HG02885 (cell line): ENCODE results near the gene FAM13C.

Experiments used
- ATAC-seq: cut with Tn5 transposase; IDR thresholded peaks from one replicate; pipeline ENCODE4 v1.9.1; 2021; ENCODE audit warnings: mild to moderate bottlenecking; ENCODE audit not compliant: unreplicated experiment, poor library complexity

The FAM13C gene

DNA sequence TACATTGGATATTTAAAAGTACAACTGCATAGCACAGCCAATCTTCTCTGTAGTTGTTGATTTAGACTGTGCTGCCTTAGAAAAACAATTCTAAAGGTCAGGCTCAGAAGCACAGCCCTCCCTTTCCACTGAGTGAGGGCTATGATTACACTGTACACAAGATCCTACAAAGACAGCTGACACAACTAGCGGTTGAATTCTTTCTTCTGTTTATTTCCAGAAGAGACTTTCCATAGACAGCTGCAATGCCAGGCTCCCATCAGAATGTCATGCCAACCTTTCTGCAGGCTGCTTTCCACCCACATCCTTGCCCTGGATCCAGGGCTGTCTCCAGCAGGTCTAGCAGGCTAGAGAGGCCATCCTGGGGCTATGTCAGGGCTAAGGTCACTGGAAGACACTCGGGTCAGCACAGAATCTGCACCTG lies 39.3 kb downstream of the FAM13C start:
- ATAC-seq, result no peak

DNA sequence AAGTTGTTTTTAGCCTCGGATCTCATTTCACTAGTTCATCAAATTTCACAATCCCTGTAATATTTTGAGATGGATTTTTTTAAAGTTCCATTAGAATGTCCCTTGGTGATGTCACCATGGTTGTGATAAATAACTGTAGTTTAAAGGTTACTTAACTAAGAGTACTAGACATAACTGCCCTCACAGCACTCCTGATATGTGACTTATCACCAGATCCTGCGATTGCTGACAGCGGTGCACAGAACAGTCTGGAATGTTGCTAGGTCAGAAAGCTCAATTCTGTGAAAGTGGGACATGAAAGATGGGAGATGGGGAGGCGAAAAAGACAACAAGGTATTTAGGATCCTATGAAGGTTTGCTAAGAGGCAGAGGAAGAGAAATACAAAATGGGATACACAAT lies 40.2 kb downstream of the FAM13C start:
- ATAC-seq, result no peak

DNA sequence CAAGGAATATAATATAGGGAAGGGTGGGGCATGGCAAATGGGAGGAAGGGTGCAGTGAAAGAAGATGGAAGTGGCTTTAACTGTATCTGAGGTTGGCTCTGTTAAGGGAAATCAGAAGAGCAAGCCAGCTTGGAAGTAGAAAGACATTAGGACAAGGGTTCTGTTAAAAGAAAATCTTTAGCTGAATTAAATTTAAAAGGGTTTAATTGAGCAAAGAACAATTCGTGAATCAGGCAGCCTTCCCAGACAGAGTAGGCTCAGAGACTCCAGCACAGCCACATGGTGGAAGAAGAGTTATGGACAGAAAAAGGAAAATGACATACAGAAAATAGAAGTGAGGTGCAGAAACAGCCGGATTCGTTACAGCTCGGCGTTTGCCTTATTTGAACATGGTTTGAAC lies 42.0 kb downstream of the FAM13C start:
- ATAC-seq, result no peak

DNA sequence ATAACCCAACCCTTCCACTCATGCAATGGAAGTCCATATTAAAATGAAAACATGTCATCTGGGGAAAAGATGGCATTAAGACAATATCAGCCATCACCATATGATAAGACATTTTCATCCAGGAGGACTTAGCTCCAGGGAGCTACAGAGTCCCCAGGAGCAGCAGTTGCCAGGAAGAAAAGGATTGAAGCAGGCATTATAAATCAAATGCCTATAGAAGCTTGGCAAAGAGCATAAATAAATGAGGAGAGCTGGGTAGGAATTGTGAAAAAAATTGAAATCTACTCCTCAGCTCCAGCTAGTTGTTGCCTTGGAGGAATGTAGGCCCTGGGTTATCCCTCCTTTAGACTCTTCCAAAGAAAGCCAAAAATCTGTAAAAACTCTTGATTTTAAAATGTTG lies 42.5 kb downstream of the FAM13C start:
- ATAC-seq, result no peak

DNA sequence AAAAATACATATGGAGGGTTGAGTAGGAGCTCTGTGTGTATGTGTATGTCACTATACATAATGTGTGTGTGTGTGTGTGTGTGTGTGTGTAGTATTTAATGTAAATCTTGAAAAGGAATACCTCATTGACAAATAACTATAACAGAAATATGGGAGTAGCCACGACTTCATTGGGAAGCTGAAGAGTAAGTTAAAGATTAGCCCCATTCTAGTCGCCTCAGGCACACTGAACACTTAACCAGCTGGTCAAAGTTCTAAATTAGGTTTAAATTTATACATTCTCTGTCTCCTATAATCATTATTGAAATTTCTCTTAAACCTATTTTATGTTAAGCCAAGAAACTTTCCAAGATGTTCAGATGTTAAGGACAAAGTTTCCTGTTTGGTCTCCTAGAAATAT lies 45.3 kb downstream of the FAM13C start:
- ATAC-seq, result no peak

DNA sequence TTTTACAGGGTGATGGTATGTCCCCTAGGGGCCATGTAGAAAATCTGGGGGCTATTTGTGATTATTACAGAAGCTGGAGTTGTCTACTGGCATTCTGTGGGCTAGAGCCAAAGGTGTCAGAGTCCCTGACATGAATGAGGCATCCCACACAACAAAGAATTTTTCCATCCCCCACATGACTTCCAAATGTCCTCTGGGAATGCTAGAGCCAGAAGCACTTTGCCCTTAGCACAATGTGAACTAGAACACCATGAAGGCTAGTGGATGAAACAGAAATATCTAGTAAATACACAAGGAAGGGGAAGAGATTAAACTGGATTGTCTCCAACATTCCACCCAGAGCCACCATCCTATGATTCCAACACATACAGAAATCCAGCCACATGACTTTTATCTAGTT lies 46.9 kb downstream of the FAM13C start:
- no peak for ATAC-seq

DNA sequence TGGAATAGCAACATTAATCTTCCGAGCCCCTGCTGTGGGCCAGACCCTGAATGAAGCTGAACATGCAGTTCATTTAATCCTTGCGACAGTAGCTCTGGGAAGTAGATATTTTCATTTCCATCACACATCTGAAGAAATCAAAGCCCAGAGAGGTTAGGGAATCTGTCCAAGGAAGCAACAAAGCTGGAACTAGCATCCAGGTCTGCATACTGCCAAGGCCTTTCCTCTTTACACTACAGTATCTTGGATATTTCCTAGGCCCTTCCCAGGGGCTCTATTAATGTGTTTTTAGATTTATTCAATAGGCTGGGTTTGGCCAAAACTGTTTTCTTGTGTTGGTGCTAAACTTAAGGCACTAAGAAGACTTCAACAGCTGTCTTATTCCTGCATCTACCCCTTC lies 48.1 kb downstream of the FAM13C start:
- ATAC-seq, result no peak

DNA sequence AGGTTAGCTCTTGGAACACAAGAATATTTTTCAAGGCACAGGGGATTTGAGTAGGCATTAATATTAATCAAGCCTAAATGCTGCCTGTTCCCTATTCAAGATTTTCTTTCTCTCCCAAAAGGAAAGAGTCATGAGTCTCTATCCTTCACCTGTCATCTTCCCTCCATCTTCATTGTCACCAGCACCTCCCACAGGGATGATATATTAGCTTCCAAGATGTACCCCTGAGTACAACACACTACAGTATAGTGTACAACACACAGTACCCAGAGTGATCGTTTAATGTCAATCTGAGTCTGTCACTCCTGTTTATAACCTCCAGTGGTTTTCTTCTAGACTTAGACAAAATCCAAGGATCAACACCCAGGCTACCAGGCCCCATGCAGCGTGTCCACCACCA lies 50.1 kb downstream of the FAM13C start:
- no peak for ATAC-seq

DNA sequence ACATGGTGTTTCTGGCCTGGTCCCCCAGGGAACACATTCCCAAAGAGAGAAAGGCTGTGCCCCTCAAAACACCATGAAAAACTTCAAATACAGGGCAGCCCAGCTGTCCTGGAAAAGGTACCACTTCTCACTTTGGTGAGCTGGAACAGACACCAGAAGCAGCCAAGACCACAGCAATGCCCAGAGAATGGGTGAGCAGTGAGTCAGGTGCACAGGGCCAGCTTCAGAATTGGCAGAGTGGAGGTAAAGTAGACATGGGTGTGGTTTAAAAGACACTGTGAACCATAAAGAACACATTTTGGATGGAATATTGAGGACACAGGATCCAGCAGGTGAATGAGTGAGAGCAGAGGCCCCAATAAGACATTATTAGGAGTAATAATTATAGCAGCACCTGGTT lies 51.3 kb downstream of the FAM13C start:
- ATAC-seq, result no peak

DNA sequence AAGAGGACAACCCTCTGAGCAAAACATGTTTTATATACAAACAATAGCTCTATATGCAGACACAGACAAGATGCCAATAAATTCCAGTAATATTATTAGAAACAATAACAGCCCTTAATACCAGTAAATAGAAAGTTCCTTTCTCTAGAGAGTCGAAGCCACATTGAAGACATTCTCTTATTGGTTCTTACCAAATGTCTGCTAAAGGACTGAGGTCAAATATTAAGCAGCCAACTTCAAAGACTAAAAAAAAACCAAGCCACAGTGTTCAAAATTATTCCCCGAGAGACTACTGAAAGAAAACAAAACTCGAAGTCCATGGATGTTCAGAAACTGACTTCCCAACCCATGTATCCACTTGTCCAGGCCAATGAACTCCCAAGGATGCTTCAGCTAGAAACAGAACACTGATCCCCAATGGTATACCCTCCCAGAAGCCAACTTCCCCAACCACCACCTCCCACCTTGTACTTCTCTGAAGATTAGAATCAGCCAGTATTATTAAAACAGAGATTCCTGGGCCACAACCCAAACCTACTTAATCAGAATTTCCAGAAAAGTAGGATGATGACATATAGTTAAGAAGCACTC lies 51.9 kb downstream of the FAM13C start:
- ATAC-seq, result no peak

DNA sequence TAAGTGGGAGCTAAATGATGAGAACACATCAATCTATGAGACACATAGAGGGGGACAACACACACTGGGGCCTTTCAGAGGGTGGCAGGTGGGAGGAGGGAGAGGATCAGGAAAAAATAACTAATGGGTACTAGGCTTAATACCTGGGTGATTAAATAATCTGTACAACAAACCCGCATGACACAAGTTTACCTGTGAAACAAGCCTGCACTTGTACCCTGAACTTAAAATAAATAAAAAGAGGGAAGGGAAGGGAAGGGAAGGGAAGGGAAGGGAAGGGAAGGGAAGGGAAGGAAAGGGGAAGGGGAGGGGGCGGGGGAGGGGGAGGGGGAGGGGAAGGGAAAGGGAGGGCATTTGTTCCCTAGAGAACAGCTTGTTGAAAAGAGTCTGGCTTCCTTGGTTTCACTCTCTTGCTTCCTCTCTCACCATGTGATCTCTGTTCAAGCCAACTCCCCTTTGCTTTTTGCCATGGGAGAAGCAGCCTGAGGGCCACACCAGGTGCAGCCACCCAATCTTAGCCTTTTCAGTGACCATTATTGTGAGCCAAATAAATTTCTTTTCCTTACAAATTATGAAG lies 57.7 kb downstream of the FAM13C start:
- ATAC-seq, result no peak

DNA sequence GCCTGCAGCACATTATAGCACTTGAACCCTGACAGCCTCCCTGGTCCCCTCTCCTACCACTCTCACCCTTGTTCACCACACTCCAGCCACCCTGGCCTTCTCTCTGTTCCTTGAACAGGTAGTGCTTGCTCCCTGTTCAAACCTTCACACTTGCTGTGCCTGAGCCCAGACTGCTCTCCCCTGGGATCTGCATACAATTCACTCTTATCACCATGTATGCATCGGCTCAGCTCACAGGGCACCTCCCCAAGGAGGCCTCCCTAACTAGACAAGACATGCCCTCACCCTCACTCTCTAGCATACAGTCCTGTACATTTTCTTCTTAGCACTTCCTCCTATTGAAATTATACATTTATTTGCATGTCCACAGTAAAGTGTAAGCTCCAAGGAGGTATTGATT lies 59.3 kb downstream of the FAM13C start:
- ATAC-seq, result no peak

DNA sequence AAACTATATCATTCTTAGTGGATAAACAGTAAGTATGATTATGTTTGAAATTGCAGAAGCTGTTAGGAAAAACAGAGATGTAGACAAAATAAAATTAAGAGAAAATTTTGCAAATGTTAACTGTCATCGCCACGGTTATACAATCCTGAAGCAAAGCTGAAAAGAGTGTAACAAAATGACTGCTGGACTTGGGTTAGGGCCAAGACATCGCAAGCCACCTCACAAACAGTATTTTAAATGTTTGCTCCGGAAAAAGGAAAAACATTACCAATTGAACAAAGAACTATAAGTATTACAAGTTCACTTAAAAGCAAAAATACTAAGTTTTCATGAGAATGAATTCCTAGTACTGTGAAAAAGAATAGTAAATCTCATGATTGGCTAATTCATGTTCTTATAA lies 60.0 kb downstream of the FAM13C start:
- ATAC-seq, result no peak

DNA sequence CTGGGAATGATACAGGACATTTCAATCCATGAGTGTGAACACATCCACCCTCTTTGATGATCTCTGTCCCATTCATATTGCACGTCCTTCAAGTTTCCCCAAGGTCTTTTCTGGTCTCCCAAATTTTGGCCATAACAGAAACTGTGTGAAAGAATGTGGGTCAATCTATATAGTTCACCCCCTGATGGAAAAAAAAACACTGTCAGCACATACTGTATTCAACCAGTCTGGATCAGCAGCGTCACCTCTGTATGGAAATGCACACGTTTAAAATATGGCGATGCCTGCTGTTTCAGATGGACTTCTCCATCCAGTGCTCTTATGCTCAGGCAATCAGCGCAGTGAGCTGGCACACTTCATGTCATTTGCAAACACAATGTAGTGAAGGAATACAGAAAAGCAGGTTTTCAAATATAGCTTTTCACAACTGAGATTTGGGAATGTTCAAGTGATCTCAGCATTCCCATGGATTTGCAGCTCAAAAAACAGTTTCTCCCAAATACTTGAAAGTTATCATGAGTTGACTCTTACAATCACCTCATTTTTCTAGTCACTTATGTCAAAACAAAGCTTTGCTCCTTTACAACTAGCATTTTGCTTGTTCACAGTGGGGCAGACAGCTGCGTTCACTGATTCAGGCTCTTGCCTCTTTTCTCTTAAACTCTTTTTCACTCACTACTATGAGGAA lies 61.1 kb downstream of the FAM13C start:
- ATAC-seq, result no peak

DNA sequence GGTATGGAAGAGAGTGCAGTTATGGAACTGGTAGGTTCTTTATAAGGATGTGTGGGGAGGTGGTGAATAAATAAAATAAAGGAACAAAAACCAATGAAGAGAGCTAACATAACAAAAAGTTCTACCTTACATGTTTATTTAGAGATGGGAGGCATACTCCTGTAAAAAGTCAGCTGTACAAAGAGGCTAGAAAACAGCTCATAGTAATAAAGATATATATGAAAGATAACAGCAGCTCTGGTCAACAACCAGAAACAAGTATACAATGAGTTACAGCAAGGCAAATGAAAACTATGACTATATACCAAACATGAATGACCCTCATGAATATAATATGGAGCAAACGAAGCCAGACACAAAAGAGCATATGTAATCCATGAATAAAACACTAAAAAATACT lies 62.0 kb downstream of the FAM13C start:
- ATAC-seq, result no peak

DNA sequence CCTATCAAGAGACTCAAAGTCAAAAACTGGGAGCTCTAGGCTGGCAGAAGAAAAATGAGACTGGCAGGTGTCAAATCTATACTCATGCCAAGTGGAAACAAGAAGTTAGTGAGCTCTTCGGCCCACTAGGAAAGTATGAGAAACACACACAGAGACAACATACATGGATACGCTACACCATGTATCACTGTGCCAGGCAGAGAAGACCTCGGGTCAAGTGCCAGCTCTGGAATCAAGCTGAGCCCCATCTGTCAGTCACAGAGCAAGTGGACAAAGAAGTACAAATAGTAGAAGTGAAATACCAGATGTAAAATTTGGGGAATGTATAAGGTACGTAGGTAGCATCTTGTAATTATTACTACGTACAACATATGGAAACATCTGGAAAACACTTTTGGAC lies 62.4 kb downstream of the FAM13C start:
- no peak for ATAC-seq

DNA sequence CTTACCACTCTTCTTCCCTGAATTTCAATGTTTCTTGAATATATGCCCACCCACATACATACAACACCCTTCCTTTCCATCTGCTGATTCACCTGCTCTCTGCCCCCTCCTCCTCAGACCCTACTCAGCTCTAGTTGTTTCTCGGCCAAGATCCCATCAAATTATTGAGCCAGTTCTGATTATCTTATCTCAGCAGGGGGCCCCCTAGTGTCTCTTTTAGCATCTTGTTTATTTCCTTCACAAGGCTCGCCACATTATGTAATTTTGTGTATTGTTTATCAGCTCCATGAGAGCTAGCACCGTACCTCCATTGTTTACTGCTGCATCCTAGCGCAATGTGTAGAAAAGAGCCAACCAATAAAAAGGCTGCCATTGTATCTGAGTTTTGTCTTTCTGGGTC lies 71.9 kb downstream of the FAM13C start:
- ATAC-seq, result no peak

DNA sequence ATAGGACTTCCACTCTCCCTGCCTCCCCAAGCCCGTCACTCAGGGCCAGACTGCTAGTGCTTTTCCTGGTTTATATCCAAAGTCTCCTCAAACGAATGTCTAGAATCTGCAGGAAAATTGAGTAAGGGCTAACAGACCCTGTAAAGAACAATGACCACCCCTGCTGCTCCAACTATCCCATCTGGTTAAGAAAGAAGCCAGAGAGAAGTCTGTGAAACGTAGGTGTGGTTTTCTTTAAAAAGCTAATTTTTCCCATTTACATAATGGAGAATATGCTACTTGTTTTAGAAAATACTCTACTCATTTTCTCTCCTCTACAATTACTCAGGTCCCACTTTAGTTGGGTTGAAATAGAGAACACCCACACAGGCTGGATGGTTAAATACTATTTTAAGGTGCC lies 72.5 kb downstream of the FAM13C start:
- no peak for ATAC-seq

DNA sequence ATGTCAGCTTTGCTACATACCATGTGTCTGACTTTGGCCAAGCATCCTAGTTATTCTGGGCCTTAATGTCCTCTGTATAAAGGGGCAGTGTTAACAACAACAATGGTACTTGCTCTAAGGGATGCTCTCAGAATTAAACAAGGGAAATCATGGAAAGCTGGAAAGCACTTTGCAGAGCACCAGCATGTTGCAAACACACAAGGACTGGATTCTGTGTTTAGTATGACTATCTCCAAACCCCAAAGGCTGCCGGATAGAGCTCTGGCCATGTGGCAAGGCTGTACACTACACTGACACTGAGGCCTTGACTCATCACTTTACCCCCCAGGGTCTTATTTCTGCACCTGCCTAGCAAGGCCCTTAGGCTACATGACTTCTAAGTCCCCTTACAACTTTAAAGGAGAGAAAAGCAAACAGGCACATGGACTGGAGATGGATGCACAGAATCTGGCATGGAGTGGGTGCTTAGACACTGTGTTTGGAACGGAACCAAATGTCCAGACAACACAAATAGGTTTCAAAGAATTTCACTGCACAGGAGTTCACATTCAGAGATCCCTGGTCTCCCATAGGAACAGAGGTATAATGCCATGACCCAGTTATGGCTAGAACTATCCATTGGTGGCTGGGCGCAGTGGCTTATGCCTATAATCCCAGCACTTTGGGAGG lies 74.6 kb downstream of the FAM13C start:
- no peak for ATAC-seq

DNA sequence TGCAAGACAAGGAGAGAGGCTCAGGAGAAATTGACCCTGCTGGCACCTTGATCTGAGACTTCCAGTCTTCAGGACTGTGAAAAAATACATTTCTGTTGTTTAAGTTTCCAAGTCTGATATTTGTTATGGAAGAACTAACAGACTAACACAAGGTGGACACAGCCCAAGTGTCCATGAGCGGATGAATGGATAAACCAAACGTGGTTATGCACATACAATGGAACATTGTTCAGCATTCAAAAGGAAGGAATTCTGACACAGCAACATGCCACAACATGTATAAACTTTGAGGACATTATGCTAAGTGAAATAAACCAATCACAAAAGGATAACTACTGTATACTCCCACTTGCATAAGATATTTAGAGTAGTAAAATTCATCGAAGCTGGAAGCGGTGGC lies 76.5 kb downstream of the FAM13C start:
- ATAC-seq, result no peak

DNA sequence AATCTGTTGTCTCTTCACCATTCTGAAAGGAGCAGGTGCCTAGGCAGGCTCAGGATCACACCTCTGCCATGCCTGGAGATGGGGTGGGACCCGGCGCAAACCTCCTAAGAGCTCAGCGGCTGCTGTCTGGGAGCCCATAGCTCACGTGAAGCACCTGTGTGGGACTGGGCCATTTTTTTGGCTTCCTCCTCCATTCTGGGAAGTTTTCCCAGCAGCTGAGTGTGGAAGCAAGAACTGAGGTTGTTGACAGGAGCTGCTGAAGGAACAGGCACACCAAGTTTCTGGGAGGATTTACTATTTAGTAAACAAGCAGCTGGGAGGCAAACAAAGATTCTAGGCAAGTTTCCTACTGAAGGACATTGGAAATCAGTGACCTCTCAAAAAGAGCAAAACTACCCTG lies 77.3 kb downstream of the FAM13C start:
- ATAC-seq, result no peak
